Stimulated activated CD8-positive, alpha-beta memory T cell treated with anti-CD3 and anti-CD28 coated beads, Interleukin-12 subunit alpha, Interleukin-12 subunit beta, amount 100 ng/mL, for 4 hours (primary cell): ENCODE data around the gene PLEK.
"Not testable (repeated sequence)": the region's sequence is repeated elsewhere in the genome, so short reads cannot be mapped to it uniquely, and the experiment has no call there.

Experiments
- DNase-seq: peaks from one replicate; pipeline ENCODE4 v3.0.0-alpha.2; 2020; ENCODE audit warnings: low read depth

The PLEK gene

GRCh38 chr2:68352651-68353391 lies 12.3 kb upstream of the PLEK start:
- DNase-seq, result no peak

- DNase-seq, result no peak
Observed at GRCh38 chr2:68356599-68357239, 8.4 kb upstream of the PLEK start.

- DNase-seq, result no peak
Observed at GRCh38 chr2:68357605-68358337, 7.3 kb upstream of the PLEK start.

- DNase-seq, result no peak
Observed at GRCh38 chr2:68359889-68360288, 5.2 kb upstream of the PLEK start.

- peak; percentile 64 for DNase-seq
Observed at GRCh38 chr2:68362069-68362468, 3.0 kb upstream of the PLEK start.

GRCh38 chr2:68362749-68363148 lies 2.3 kb upstream of the PLEK start:
- no peak for DNase-seq

- no peak for DNase-seq
Observed at GRCh38 chr2:68363721-68364120, 1.4 kb upstream of the PLEK start.

- DNase-seq, result no peak
Observed at GRCh38 chr2:68366083-68366560, 1.0 kb downstream of the PLEK start.

GRCh38 chr2:68367953-68368653 lies 3.0 kb downstream of the PLEK start:
- DNase-seq, result no peak

- DNase-seq, result no peak
Observed at GRCh38 chr2:68368654-68369336, 3.7 kb downstream of the PLEK start.

GRCh38 chr2:68369337-68369734 lies 4.3 kb downstream of the PLEK start:
- no peak for DNase-seq

- no peak for DNase-seq
Observed at GRCh38 chr2:68371138-68371537, 6.1 kb downstream of the PLEK start.

GRCh38 chr2:68371581-68371980 lies 6.5 kb downstream of the PLEK start:
- DNase-seq, result no peak

GRCh38 chr2:68372485-68372884 lies 7.4 kb downstream of the PLEK start:
- no peak for DNase-seq

- no peak for DNase-seq
Observed at GRCh38 chr2:68374184-68374583, 9.1 kb downstream of the PLEK start.

GRCh38 chr2:68375582-68375981 lies 10.5 kb downstream of the PLEK start:
- no peak for DNase-seq

- no peak for DNase-seq
Observed at GRCh38 chr2:68377137-68377780, 12.2 kb downstream of the PLEK start.

- DNase-seq, result not testable (repeated sequence)
Observed at GRCh38 chr2:68378779-68379178, 13.7 kb downstream of the PLEK start.

- DNase-seq, result no peak
Observed at GRCh38 chr2:68379184-68379708, 14.2 kb downstream of the PLEK start.

- DNase-seq, result no peak
Observed at GRCh38 chr2:68383778-68384177, 18.7 kb downstream of the PLEK start.
